Measurements from ENCODE around the gene P4HTM. TPM values are rescaled to one million over a fixed set of nuclear protein-coding genes. Genes with fewer than 3 reads are reported as not detected.
A peak's percentile ranks its signal among the peaks of the same experiment; 100 is the strongest.

Gene P4HTM
- total RNA-seq, 1 donor from 2014 or later, result 34.4 TPM

DNA sequence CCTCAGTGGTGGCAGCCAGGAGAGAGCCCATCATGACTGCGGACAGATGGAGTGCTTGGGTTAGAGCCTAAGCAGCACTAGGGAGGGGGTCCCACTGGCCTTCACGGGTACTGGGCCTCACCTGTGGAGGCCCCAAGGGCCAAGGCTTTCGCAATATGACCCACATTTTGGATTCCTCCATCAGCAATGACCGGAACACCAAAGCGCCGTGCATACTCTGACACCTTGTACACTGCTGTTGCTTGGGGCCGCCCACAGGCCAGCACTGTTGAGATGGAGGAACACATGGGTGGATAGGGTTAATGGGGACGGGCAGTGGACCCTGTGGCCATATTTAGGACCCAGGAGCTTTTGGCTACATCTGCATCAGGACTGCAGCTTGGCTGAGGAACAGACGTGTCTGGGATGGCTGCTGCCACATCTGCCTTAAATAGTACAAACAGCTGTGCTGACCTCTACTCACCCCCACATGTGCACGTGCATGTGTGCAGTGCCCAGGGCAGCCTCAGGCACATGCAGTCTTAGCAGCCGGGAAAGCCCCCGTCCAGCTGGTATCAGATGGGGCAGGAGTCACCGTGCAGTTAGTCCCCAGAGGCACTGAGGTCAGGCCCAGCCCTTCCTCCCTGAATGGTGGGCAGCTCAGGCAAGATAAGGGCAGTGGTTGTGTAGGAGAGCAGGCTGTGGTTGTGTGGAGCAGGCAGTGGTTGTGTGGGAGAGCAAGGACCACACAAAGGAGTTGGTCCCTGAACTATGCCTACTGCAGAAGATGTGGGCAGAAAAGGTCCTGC, 35.2 kb downstream of the P4HTM start:
- Mint-ChIP-seq H3K27ac (peak overlapping the region; percentile 88), H3K4me1 (peaks cover 68% of the 10 kb centered on the region), H3K27me3 (no peaks in the 10 kb centered on the region), H3K36me3 (ENCODE audit: low read depth) (peaks cover 66% of the 10 kb centered on the region), H3K4me3 (peak overlapping the region; percentile 59), H3K9me3 (no peaks in the 10 kb centered on the region)
- intact Hi-C loops (cut with micrococcal nuclease), result loop anchor here (10.0 kb wide), 1 partner anchor 1270 kb away; the partner anchor contains the start of genes HYAL3, IFRD2 and NAA80
- ATAC-seq (ENCODE audit: low read depth) (peak; percentile 9), DNase-seq (no peak)
- TF ChIP-seq, protein P1, sequence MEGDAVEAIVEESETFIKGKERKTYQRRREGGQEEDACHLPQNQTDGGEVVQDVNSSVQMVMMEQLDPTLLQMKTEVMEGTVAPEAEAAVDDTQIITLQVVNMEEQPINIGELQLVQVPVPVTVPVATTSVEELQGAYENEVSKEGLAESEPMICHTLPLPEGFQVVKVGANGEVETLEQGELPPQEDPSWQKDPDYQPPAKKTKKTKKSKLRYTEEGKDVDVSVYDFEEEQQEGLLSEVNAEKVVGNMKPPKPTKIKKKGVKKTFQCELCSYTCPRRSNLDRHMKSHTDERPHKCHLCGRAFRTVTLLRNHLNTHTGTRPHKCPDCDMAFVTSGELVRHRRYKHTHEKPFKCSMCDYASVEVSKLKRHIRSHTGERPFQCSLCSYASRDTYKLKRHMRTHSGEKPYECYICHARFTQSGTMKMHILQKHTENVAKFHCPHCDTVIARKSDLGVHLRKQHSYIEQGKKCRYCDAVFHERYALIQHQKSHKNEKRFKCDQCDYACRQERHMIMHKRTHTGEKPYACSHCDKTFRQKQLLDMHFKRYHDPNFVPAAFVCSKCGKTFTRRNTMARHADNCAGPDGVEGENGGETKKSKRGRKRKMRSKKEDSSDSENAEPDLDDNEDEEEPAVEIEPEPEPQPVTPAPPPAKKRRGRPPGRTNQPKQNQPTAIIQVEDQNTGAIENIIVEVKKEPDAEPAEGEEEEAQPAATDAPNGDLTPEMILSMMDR (IDR thresholded peaks at IDR 0.05), result no peak
- ChIA-PET POLR2A (interaction anchor here (0.6 to 14.9 kb wide), 8 partner anchors 8 to 321 kb away, joined by 3 to 372 read pairs (median 8); partner anchors contain the start of genes QRICH1 and WDR6), CTCF (no interaction called here)

DNA sequence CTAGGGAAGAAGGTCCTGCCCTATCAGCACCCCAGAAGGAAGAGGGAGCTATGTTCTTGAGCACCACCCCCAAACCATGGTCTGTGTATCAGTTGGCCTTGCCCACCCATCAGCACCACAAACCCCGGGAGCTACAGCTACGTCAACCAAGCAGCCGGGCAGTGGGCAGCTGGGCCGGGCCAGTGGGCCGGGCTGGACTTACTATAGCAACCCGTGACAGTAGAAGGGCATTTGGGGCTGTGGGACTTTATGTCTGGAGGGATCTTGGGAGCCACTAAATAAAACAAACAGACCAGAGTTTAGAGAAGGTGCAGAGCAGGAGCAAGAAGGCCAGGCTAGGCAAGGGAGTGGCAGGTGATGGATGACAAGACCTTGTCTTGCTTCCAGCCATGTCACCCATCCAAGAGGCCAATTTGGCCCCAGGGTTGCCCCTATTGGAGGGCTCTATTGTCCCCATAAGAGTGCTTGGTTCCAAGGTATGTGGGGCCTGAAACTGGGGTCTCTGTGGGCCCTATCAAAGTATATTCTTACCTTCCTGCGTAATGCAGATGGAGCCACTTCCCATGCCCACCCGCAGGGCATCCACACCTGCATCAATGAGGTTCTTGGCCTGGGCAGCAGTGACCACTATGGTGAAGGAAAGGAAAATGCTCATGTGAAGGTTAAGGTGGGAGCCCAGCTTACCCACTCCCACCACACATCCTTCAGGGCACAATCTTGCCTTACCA, 35.9 kb downstream of the P4HTM start:
- peaks cover 66% of the 10 kb centered on the region for H3K4me1 Mint-ChIP-seq
- TF ChIP-seq, protein P1 (IDR thresholded peaks at IDR 0.05), result no peak
- peak overlapping the region; percentile 88 for H3K27ac Mint-ChIP-seq
- no peak for DNase-seq
- ChIA-PET CTCF (no interaction called here), POLR2A (interaction anchor here (0.6 to 14.9 kb wide), 8 partner anchors 8 to 321 kb away, joined by 3 to 372 read pairs (median 5); partner anchors contain the start of genes DALRD3, QRICH1 and WDR6)
- ATAC-seq (ENCODE audit: low read depth), result no peak
- intact Hi-C loops (cut with micrococcal nuclease), result loop anchor here (10.0 kb wide), 1 partner anchor 1269 kb away; the partner anchor contains the start of genes HYAL3, IFRD2 and NAA80
- H3K4me3 Mint-ChIP-seq, result peak overlapping the region; percentile 59
- no peaks in the 10 kb centered on the region for H3K9me3 Mint-ChIP-seq
- H3K36me3 Mint-ChIP-seq (ENCODE audit: low read depth), result peaks cover 73% of the 10 kb centered on the region
- H3K27me3 Mint-ChIP-seq, result no peaks in the 10 kb centered on the region

DNA sequence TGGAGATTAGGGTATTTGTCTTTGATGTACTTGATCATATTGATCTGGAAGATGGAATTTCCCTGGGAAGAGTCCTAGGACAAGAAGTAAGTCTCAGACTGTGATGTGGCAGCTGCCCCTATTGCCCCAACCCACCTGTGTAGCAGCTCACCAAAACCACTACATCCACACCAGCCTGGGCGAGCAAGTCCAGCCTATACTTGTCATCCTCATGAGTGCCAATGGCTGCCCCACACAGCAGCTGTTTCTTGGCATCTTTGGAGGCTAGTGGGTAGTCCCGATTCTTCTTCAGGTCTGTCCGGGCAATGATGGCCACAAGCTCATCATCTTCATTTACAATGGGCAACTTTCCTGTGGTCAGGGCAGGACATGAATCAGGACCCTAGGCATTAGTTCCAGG, 36.5 kb downstream of the P4HTM start:
- DNase-seq, result no peak
- ChIA-PET CTCF (no interaction called here), POLR2A (interaction anchor here (0.6 to 14.9 kb wide), 6 partner anchors 8 to 145 kb away, joined by 3 to 372 read pairs (median 6); partner anchors contain the start of genes DALRD3, KLHDC8B, QRICH1 and WDR6)
- Mint-ChIP-seq H3K27ac (peak overlapping the region; percentile 88), H3K9me3 (no peaks in the 10 kb centered on the region), H3K36me3 (ENCODE audit: low read depth) (peaks cover 75% of the 10 kb centered on the region), H3K4me1 (peaks cover 64% of the 10 kb centered on the region), H3K27me3 (no peaks in the 10 kb centered on the region), H3K4me3 (no peak overlapping the region)
- no peak for ATAC-seq (ENCODE audit: low read depth)
- TF ChIP-seq, protein P1 (IDR thresholded peaks at IDR 0.05), result no peak
- intact Hi-C loops (cut with micrococcal nuclease), result loop anchor here (10.0 kb wide), 1 partner anchor 1268 kb away; the partner anchor contains the start of genes HYAL3, IFRD2 and NAA80

DNA sequence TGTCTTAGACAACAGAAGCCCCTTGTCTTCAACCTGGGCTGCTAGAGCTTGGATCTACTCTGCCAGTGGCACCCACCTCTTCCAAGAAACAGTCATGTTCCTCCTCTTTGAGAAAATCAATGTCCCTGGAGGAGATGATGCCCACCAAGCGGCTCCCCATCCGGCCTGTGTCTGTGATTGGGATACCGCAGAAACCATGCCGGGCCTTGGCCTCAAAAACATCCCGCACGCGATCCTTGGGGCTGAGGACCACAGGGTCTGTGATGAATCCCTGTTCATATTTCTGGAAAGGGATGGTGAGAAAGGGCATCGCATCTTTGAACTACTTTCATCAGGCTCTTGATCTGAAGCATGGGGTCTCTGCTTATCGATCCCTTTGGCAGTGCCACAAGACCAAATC, 37.6 kb downstream of the P4HTM start:
- TF ChIP-seq, protein P1 (IDR thresholded peaks at IDR 0.05), result no peak
- Mint-ChIP-seq H3K4me3 (no peak overlapping the region), H3K36me3 (ENCODE audit: low read depth) (peaks cover 85% of the 10 kb centered on the region), H3K9me3 (no peaks in the 10 kb centered on the region), H3K4me1 (peaks cover 61% of the 10 kb centered on the region), H3K27me3 (no peaks in the 10 kb centered on the region), H3K27ac (no peak overlapping the region)
- ChIA-PET CTCF (no interaction called here), POLR2A (interaction anchor here (1.1 to 14.9 kb wide), 5 partner anchors 9 to 108 kb away, joined by 4 to 372 read pairs (median 5); partner anchors contain the start of genes ARIH2, DALRD3, P4HTM and WDR6)
- ATAC-seq (ENCODE audit: low read depth) (no peak), DNase-seq (no peak)
- intact Hi-C loops (cut with micrococcal nuclease), result loop anchor here (2.0 to 10.0 kb wide), 2 partner anchors 67 to 1267 kb away; partner anchors contain the start of genes HYAL3, IFRD2, NAA80 and QRICH1

All from activated B cell treated with CpG ODN at 0.5 μM for 24 hours (primary cell).